ENCODE data around the gene DIPK1B.
"Not testable (repeated sequence)": the region's sequence is repeated elsewhere in the genome, so short reads cannot be mapped to it uniquely, and the experiment has no call there.

The DIPK1B gene

DNA sequence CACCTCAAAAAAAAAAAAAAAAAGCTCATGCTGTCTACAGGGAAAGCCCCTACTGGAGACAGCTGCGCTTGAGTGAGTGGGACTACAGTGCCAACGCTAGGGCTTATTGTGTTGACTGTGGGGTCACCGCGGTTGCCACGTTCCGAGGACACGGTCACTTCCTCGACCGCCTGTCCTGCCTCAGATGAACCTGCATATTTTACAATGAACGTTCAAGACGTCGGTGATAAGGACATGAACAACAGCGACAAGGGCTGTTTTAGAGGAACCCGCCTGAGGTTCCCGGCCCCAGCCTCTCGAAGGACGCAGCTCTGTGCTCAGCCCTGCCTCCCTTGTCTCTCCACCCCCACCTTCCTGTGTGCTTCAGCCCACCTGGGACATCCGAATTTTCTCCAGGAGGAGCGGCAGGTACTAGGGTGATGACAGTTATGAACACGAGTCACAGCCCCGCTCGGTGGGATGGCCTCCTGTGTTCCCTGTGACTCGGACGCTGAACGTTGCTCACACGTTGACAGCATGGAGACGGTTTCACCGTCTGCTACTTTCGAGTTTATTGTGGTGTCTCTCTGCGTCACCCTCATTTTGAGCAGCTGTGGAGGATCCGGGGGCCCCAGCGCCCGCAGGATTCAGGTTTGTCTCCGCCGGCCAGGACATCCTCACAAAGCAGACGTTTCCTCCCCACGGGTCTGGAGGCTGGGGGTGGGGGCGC, 11.3 kb upstream of the DIPK1B start:
- peak overlapping the region; percentile 36 for H3K4me3 ChIP-seq (ENCODE audit: low read depth, low read length)
- TF ChIP-seq, protein P1, sequence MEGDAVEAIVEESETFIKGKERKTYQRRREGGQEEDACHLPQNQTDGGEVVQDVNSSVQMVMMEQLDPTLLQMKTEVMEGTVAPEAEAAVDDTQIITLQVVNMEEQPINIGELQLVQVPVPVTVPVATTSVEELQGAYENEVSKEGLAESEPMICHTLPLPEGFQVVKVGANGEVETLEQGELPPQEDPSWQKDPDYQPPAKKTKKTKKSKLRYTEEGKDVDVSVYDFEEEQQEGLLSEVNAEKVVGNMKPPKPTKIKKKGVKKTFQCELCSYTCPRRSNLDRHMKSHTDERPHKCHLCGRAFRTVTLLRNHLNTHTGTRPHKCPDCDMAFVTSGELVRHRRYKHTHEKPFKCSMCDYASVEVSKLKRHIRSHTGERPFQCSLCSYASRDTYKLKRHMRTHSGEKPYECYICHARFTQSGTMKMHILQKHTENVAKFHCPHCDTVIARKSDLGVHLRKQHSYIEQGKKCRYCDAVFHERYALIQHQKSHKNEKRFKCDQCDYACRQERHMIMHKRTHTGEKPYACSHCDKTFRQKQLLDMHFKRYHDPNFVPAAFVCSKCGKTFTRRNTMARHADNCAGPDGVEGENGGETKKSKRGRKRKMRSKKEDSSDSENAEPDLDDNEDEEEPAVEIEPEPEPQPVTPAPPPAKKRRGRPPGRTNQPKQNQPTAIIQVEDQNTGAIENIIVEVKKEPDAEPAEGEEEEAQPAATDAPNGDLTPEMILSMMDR (IDR thresholded peaks at IDR 0.05; ENCODE audit: low read depth, low read length, missing control alignments), result no peak
- DNase-seq (ENCODE audit: low read depth), result no peak

DNA sequence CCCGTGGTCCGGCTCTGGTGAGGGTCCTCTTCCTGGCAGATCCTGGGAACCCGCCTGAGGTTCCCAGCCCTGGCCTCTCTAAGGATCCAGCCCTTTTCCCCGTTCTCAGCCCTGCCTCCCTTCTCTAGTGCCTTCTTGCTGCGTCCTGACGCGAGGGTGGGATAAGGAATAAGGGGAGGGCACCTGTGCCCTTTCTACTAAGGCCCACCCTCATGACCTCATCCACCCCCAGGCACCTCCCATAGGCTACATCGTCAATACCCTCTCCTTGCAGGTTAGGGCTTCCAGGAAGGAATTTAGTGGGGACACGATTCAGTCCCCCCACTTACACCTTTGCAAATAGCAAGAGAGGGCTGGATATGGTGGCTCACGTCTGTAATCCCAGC, 10.7 kb upstream of the DIPK1B start:
- TF ChIP-seq, protein P1 (IDR thresholded peaks at IDR 0.05; ENCODE audit: low read depth, low read length, missing control alignments), result no peak
- no peak for DNase-seq (ENCODE audit: low read depth)

DNA sequence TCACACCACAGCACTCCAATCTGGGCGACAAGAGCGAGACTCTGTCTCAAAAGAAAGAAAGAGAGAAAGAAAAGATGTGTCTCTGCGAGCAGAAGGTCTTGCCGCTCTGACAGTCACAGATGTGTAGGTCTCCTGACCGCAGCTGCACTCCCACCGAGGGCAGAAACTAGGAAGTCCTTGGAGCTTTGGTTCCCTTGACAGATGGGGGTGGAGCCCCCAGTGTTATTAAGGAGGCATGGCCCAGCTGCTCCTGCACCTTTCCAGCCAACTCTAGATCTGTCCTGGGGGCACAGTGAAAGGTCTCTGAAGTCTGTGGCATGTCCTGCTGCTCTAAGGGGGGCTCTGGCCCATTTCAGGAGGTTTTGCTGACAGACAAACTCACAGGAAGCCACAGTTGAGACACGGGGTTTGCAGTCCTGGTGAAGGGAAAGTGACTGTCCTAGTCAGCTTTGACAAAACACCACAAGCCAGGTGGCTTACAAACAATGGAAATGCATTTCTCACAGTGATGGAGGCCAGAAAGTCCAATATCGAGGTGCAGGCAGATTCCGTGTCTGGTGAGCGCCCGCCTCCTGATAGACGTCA, 9.0 kb upstream of the DIPK1B start:
- H3K4me3 ChIP-seq (ENCODE audit: low read depth, low read length), result no peak overlapping the region
- DNase-seq (ENCODE audit: low read depth), result no peak
- TF ChIP-seq, protein P1 (IDR thresholded peaks at IDR 0.05; ENCODE audit: low read depth, low read length, missing control alignments), result no peak

More for the DNA sequence above, 10.7 kb upstream of the DIPK1B start:
- H3K4me3 ChIP-seq (ENCODE audit: low read depth, low read length), result no peak overlapping the region

DNA sequence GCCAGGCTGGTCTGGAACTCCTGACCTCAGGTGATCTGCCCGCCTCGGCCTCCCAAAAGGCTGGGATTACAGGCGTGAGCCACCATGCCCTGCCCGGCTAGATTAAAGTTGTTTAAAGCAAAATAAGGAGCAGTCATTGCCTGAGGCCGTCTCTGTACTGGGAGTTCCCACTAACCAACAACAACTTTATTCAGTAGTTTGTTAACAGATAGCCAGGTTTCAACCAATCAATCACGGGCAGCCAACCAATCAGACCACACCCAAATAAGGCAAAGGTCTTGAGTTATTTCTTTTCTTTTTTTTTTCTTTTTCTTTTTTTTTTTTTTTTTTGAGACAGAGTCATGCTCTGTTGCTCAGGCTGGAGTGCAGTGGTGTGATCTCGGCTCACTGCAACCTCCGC, 7.6 kb upstream of the DIPK1B start:
- DNase-seq (ENCODE audit: low read depth); H3K4me3 ChIP-seq (ENCODE audit: low read depth, low read length): not testable (repeated sequence)

DNA sequence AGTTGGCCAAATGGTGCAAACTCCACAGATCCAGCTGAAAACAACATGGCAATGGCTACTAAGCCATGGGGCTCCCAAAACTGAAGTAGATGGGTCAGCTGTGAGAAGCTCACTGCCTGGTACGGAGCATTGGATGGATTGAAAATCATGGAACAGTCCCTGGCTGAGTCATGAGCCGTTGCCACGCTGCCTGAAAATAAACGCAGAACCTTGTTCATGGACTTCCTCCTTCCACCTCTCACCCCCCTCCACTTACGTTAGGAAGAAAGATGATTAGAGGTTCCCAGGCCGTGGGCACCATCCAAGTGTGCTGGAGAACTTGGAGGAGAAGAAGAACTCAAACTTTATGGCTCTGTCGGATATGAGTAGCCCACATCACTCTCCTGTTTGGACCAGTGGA, 6.8 kb upstream of the DIPK1B start:
- TF ChIP-seq, protein P1 (IDR thresholded peaks at IDR 0.05; ENCODE audit: low read depth, low read length, missing control alignments), result no peak
- H3K4me3 ChIP-seq (ENCODE audit: low read depth, low read length), result no peak overlapping the region
- no peak for DNase-seq (ENCODE audit: low read depth)

DNA sequence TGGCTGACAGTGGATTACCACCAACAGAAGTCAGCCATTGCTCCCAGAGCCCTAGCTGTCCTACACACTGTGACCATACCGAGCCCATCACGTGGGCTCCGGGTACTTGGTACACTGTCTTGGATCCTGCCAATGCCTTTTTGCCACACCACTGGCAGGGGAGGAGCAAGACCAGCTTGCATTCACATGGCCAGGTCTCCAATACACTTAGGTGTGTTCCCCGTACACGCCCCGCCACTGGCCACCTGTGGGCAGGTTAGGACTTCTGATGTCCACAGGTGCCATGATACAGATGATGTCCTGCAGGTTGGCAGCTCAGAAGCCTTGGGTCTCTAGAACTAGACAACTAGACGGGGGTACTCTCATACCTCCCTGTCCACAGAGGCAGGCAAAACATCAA, 5.4 kb upstream of the DIPK1B start:
- no peak overlapping the region for H3K4me3 ChIP-seq (ENCODE audit: low read depth, low read length)

DNA sequence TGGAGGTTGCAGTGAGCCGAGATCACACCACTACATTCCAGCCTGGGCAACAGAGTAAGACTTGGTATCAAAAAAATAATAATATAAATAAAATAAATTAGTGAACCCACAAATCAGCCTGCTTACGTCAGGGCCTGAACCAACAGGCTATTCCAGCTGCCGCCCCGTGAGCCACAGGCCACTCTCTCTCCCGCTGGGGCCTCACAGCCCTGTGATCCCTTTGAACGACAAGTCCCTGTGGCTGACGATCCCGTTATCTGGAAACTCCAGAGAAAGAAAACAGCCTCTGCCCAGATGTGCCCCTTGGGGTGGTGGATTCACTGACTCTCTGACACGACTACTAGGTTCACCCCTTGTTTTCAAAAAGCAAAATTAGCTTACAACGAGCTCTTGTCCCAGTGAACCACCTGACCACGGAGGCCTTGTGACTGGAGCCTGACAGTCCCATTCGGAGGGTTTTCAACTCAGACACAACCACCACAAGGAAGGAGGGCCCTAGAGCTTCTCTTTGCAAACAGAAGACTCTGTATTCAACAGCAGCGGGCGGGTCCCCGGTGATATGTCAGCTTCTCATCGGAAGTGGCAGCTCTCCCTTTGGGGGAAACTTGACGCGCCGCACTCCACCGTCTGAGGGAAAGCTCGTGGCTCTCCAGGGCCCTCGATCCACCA, 4.4 kb upstream of the DIPK1B start:
- H3K4me3 ChIP-seq (ENCODE audit: low read depth, low read length), result no peak overlapping the region
- no peak for DNase-seq (ENCODE audit: low read depth)
- TF ChIP-seq, protein P1 (IDR thresholded peaks at IDR 0.05; ENCODE audit: low read depth, low read length, missing control alignments), result no peak

More for the DNA sequence above, 5.4 kb upstream of the DIPK1B start:
- DNase-seq (ENCODE audit: low read depth), result no peak
- TF ChIP-seq, protein P1 (IDR thresholded peaks at IDR 0.05; ENCODE audit: low read depth, low read length, missing control alignments), result no peak
